Thyroid gland (tissue), 4 donors: ENCODE results near the gene ATL1. TPM values are rescaled to one million over a fixed set of nuclear protein-coding genes. Genes with fewer than 3 reads are reported as not detected.

Source experiments
- DNase-seq, 2 donors: peaks; one replicate each; pipeline ENCODE4 v3.0.0-alpha.2; 2019
- H3K27ac ChIP-seq, 3 donors: fragments of 200-600 bp; sonication (generic); 1 replicate in 2 of 3; 2 replicates in 1 of 3; pipeline ENCODE4 v1.5.1; 2016 to 2019; ENCODE audit warnings: mild to moderate bottlenecking in 1 of 3, moderate library complexity in 1 of 3
- H3K27me3 ChIP-seq: fragments of 200-600 bp; sonication (generic); one replicate; pipeline ENCODE4 v1.5.1; 2019
- H3K36me3 ChIP-seq, 2 donors: fragments of 200-600 bp; sonication (generic); one replicate each; pipeline ENCODE4 v1.5.1; 2016 to 2019
- H3K4me1 ChIP-seq, 2 donors: fragments of 200-600 bp; sonication (generic); one replicate each; pipeline ENCODE4 v1.5.1; 2017 to 2019
- H3K4me3 ChIP-seq, 3 donors: fragments of 200-600 bp; sonication (generic); replicated peaks in 1 of 3; 1 replicate in 2 of 3; 2 replicates in 1 of 3; pipeline ENCODE4 v1.5.1; 2016; ENCODE audit warnings: mild to moderate bottlenecking in 1 of 3
- H3K9me3 ChIP-seq: fragments of 200-600 bp; sonication (generic); one replicate; pipeline ENCODE4 v1.5.1; 2017
- CTCF ChIP-seq, 6 experiments: fragments of 200-600 bp in 3 of 6; fragments of 450-650 bp in 3 of 6; sonication (generic) in 3 of 6; IDR thresholded peaks; one replicate each; pipeline ENCODE4 v1.5.1; 2016 to 2019; ENCODE audit warnings: antibody characterized with exemption in 6 of 6, mild to moderate bottlenecking in 2 of 6, inconsistent platforms in 1 of 6, moderate library complexity in 1 of 6
- POLR2A ChIP-seq, 2 donors: fragments of 450-650 bp; IDR thresholded peaks; one replicate each; pipeline ENCODE4 v1.6.1; 2017; ENCODE audit warnings: antibody characterized with exemption in 2 of 2, mild to moderate bottlenecking in 2 of 2, moderate library complexity in 1 of 2
- WGBS, 2 donors: methylation state at CpG; one replicate each; pipeline ENCODE4 v1.1.5; 2017; 5-methylcytosine and 5-hydroxymethylcytosine counted together
- intact Hi-C: fragments of 100-400 bp; cut with DNase I; formaldehyde crosslinking; loops from one replicate; pipeline ENCODE4 v1.15.1; 2023
- total RNA-seq, 4 donors: library from RNA; depleted of rRNA; stranded (reverse); fragments of >200 nt; gene quantifications; one replicate each; pipeline ENCODE4 v1.2.3, GENCODE V29; 2016

ATL1 gene
- total RNA-seq, 4 donors from 2014 or later: 2.1 to 5.4 (median 4.6) TPM

- TF ChIP-seq CTCF (IDR thresholded peaks at IDR 0.05) (no peak), POLR2A (IDR thresholded peaks at IDR 0.05) (no peak)
- no peak for DNase-seq
- Histone ChIP-seq H3K4me1 (peaks cover 0 to 5% of the 10 kb centered on the region in 2 donors), H3K27ac (no peak overlapping the region), H3K36me3 (no peaks in the 10 kb centered on the region), H3K9me3 (no peaks in the 10 kb centered on the region), H3K4me3 (no peak overlapping the region), H3K27me3 (no peaks in the 10 kb centered on the region)
- 93 to 96% methylated on average over 4 of the region's 4 CpGs for WGBS, 2 donors
- intact Hi-C loops: no loop called here
Measured at GRCh38 chr14:50631408-50631821, 71.5 kb downstream of the ATL1 start.

- Histone ChIP-seq H3K4me1 (peaks cover 0 to 5% of the 10 kb centered on the region in 2 donors), H3K27me3 (no peaks in the 10 kb centered on the region), H3K27ac (no peak overlapping the region), H3K36me3 (no peaks in the 10 kb centered on the region), H3K9me3 (no peaks in the 10 kb centered on the region), H3K4me3 (no peak overlapping the region)
- no peak for TF ChIP-seq POLR2A (IDR thresholded peaks at IDR 0.05)
- no peak for TF ChIP-seq CTCF (IDR thresholded peaks at IDR 0.05)
- DNase-seq: no peak
- intact Hi-C loops: no loop called here
- WGBS, 2 donors: 94% methylated on average over 4 of the region's 4 CpGs
Measured at GRCh38 chr14:50633954-50634353, 74.0 kb downstream of the ATL1 start.

- no peaks in the 10 kb centered on the region for H3K27me3 ChIP-seq
- H3K9me3 ChIP-seq: no peaks in the 10 kb centered on the region
- H3K4me3 ChIP-seq: no peak overlapping the region
- DNase-seq: no peak
- TF ChIP-seq POLR2A (IDR thresholded peaks at IDR 0.05) (no peak), CTCF (IDR thresholded peaks at IDR 0.05) (no peak)
- H3K36me3 ChIP-seq: peaks cover 0 to 3% of the 10 kb centered on the region in 2 donors
- 81 to 90% methylated on average over 2 of the region's 2 CpGs for WGBS, 2 donors
- intact Hi-C loops: no loop called here
- H3K4me1 ChIP-seq: peaks cover 0 to 5% of the 10 kb centered on the region in 2 donors
- no peak overlapping the region for H3K27ac ChIP-seq
Measured at GRCh38 chr14:50635141-50635540, 75.2 kb downstream of the ATL1 start.

- Histone ChIP-seq H3K27me3 (no peaks in the 10 kb centered on the region), H3K27ac (peak overlapping the region; percentile 61 to 84 (median 76)), H3K36me3 (no peaks in the 10 kb centered on the region), H3K4me1 (peaks cover 41 to 75% of the 10 kb centered on the region in 2 donors), H3K4me3 (no peak overlapping the region), H3K9me3 (no peaks in the 10 kb centered on the region)
- intact Hi-C loops: no loop called here
- DNase-seq: peak; percentile 67 to 69
- TF ChIP-seq POLR2A (IDR thresholded peaks at IDR 0.05) (no peak), CTCF (IDR thresholded peaks at IDR 0.05) (no peak)
- 35 to 43% methylated on average over 6 of the region's 6 CpGs for WGBS, 2 donors
Measured at GRCh38 chr14:50647282-50647681, 87.3 kb downstream of the ATL1 start.

- TF ChIP-seq CTCF (IDR thresholded peaks at IDR 0.05): no peak
- intact Hi-C loops: no loop called here
- no peaks in the 10 kb centered on the region for H3K27me3 ChIP-seq
- H3K9me3 ChIP-seq: no peaks in the 10 kb centered on the region
- no peak overlapping the region for H3K4me3 ChIP-seq
- no peaks in the 10 kb centered on the region for H3K36me3 ChIP-seq
- DNase-seq: no peak
- peaks cover 46 to 77% of the 10 kb centered on the region in 2 donors for H3K4me1 ChIP-seq
- H3K27ac ChIP-seq: peak overlapping the region; percentile 28 to 76 (median 61)
Measured at GRCh38 chr14:50647753-50648152, 87.8 kb downstream of the ATL1 start.
